ENCODE measurements around the gene MAP7D1. TPM values are rescaled to one million over a fixed set of nuclear protein-coding genes. Genes with fewer than 3 reads are reported as not detected.

MAP7D1 gene
- polyA plus RNA-seq, 6 donors from 2014 or later = 2.6 to 12.5 (median 5.3) TPM

DNA sequence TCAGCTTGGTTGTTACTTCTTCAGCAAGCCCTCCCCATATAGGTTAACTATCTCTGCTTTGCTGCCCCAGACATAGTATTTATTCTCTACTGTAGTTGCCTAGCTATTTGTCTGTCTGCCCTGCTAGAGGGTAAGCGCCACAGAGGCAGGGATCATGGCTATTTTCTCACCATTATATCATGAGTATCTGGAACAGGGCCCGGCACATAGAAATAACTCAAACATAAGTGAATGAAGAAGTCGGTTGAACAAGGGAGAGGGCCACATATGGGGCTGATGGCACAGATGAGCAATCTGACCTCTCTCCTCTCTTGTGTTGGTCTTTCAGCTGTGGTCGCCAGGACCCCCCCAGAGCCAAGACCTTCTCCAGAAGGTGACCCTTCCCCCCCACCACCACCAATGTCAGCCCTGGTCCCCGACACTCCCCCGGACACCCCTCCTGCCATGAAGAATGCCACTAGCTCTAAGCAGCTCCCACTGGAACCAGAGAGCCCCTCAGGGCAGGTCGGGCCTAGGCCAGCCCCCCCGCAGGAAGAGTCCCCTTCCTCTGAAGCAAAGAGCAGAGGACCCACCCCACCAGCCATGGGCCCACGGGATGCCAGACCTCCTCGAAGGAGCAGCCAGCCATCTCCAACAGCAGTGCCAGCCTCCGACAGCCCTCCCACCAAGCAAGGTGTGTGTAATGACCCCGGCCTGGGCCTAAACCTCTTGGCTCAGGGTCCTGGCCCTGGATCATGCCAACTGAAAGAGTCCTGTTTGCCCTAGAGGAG, 14.9 kb downstream of the MAP7D1 start:
- no peak for ATAC-seq (ENCODE audit: low read depth in 2 of 2)
- Mint-ChIP-seq H3K27me3 (no peaks in the 10 kb centered on the region), H3K4me1 (peaks cover 16 to 25% (median 23%) of the 10 kb centered on the region in 3 donors), H3K9me3 (no peaks in the 10 kb centered on the region), H3K4me3 (no peak overlapping the region), H3K36me3 (peaks cover 0 to 20% of the 10 kb centered on the region in 2 donors), H3K27ac (peak overlapping the region in 2 of 6 donors; percentile 64 to 74)
- no peak for DNase-seq

GRCh38 chr1:36172017-36172747, 16.2 kb downstream of the MAP7D1 start:
- H3K9me3 Mint-ChIP-seq = no peaks in the 10 kb centered on the region
- peaks cover 8 to 18% (median 17%) of the 10 kb centered on the region in 3 donors for H3K4me1 Mint-ChIP-seq
- H3K4me3 Mint-ChIP-seq = no peak overlapping the region
- no peak overlapping the region for H3K27ac Mint-ChIP-seq
- no peak for DNase-seq
- ATAC-seq (ENCODE audit: low read depth in 2 of 2) = no peak
- H3K27me3 Mint-ChIP-seq = no peaks in the 10 kb centered on the region
- peaks cover 0 to 14% of the 10 kb centered on the region in 2 donors for H3K36me3 Mint-ChIP-seq

GRCh38 chr1:36172983-36173382, 17.0 kb downstream of the MAP7D1 start:
- H3K4me3 Mint-ChIP-seq = no peak overlapping the region
- DNase-seq = no peak
- peak overlapping the region in 1 of 6 donors; percentile 47 for H3K27ac Mint-ChIP-seq
- peaks cover 8 to 17% (median 17%) of the 10 kb centered on the region in 3 donors for H3K4me1 Mint-ChIP-seq
- no peaks in the 10 kb centered on the region for H3K9me3 Mint-ChIP-seq
- H3K27me3 Mint-ChIP-seq = no peaks in the 10 kb centered on the region
- no peak for ATAC-seq (ENCODE audit: low read depth in 2 of 2)
- H3K36me3 Mint-ChIP-seq = peaks cover 0 to 14% of the 10 kb centered on the region in 2 donors

DNA sequence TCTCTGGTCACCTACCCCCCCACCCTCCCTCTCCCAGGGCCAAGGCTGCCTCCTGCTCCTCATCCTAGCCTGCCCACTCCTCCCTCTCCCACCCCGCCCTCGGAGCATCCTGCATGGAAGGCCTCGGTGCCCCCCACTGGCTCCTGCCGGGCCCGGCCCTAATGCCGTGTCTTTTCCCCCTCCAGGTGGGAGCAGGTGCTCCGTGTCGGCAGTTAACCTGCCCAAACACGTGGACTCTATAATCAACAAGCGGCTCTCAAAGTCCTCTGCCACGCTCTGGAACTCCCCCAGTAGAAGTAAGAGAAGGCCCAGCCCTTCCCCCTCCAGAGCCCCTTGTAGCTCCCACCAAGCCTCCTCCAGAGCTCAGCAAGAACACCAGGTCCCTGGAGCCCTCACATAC, 18.8 kb downstream of the MAP7D1 start:
- H3K36me3 Mint-ChIP-seq = peaks cover 0 to 14% of the 10 kb centered on the region in 2 donors
- peak overlapping the region in 2 of 6 donors; percentile 67 for H3K27ac Mint-ChIP-seq
- DNase-seq = no peak
- H3K27me3 Mint-ChIP-seq = no peaks in the 10 kb centered on the region
- no peaks in the 10 kb centered on the region for H3K9me3 Mint-ChIP-seq
- no peak for ATAC-seq (ENCODE audit: low read depth in 2 of 2)
- no peak overlapping the region for H3K4me3 Mint-ChIP-seq
- peaks cover 0 to 12% (median 11%) of the 10 kb centered on the region in 3 donors for H3K4me1 Mint-ChIP-seq

DNA sequence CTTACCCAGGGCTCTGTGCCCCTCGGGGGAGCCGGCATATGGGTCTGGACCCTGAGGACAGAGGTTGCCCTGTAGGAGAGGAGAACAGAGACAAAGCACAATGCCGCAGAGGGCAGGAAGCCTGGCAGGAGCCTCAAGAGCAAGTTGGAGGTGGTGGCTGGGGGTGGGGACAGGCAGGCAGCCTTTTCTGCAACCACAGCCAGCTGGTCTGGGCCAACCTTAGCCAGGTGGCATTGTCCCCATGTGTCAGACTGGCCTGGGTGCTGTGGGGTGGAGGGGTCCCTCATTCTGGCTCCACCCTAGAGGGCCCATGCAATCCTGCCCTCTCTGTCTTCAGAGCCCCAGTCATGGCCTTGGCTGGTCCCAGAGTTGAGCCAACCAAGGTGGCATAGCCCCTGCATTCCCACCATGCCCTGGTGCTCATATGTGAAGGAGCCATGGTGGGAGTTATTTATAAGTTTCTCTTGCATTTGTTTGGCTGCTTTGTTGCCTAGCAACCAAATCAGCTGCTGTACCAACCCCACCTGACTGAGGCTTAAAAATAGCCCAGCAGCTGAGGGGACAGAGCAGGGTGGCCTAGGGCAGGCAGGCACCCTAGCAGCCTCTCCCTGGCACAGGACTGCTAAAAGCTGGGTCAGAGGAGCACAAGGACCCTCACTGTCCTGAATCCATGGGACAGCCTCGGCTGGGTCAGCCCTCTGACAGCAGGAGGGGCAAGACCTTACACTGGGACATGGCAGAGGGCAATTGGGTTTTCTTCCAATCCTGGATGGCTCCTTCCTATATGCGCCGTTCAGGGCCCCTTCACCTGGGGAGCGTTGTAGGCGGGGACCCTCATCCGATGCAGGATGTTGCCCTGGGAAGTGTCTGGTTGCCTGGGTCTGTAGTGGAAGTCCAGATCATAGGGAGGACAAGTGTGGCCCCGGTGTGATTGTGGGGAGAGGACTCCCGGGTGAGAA, 19.5 kb downstream of the MAP7D1 start:
- no peaks in the 10 kb centered on the region for H3K27me3 Mint-ChIP-seq
- peak overlapping the region in 5 of 6 donors; percentile 62 to 74 (median 67) for H3K27ac Mint-ChIP-seq
- peak overlapping the region in 1 of 8 donors; percentile 51 for H3K4me3 Mint-ChIP-seq
- ATAC-seq (ENCODE audit: low read depth in 2 of 2) = peak; percentile 67 to 73
- H3K36me3 Mint-ChIP-seq = peaks cover 5 to 14% of the 10 kb centered on the region in 2 donors
- peaks cover 0 to 11% (median 9%) of the 10 kb centered on the region in 3 donors for H3K4me1 Mint-ChIP-seq
- peak; percentile 14 for DNase-seq
- no peaks in the 10 kb centered on the region for H3K9me3 Mint-ChIP-seq

GRCh38 chr1:36176106-36176949, 20.4 kb downstream of the MAP7D1 start:
- Mint-ChIP-seq H3K27me3 (no peaks in the 10 kb centered on the region), H3K36me3 (peaks cover 8 to 21% of the 10 kb centered on the region in 2 donors), H3K27ac (peak overlapping the region in 3 of 6 donors; percentile 64 to 74 (median 67)), H3K4me3 (no peak overlapping the region), H3K9me3 (no peaks in the 10 kb centered on the region), H3K4me1 (peaks cover 0 to 11% (median 9%) of the 10 kb centered on the region in 3 donors)
- ATAC-seq (ENCODE audit: low read depth in 2 of 2) (no peak), DNase-seq (no peak)

DNA sequence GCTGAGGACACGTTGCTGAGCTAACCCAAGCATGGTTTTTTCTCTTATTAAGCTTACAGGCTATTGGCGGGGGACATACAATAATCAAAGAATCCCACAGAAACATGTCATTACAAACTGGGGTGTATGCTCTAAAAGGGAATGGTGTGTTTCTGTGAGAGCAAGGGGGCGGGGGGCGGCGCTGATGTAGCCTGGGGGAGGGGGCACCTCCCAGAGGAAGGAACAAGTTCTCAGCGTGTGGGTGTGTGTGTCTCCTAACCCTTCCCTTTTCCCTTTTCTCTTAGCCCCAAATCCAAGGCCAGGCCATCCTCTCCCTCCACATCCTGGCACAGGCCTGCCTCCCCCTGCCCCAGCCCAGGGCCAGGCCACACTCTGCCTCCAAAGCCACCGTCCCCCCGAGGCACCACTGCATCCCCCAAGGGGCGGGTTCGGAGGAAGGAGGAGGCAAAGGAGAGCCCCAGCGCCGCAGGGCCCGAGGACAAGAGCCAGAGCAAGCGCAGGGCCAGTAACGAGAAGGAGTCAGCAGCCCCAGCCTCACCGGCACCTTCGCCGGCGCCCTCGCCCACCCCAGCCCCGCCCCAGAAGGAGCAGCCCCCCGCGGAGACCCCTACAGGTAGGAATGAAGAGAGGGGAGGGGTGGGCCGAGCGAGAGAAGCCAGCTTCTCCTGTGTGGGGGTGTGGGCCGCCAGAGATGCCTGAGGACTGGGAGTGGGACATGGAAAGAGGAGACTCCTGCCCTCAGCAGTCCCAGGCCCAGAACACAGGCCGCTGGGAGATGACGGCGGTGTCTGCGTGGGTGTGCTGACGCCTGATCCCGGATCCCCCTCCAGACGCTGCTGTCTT, 21.9 kb downstream of the MAP7D1 start:
- no peak overlapping the region for H3K4me3 Mint-ChIP-seq
- no peaks in the 10 kb centered on the region for H3K27me3 Mint-ChIP-seq
- ATAC-seq (ENCODE audit: low read depth in 2 of 2) (no peak), DNase-seq (no peak)
- H3K27ac Mint-ChIP-seq = no peak overlapping the region
- H3K9me3 Mint-ChIP-seq = no peaks in the 10 kb centered on the region
- H3K4me1 Mint-ChIP-seq = peaks cover 0 to 11% (median 9%) of the 10 kb centered on the region in 3 donors
- peaks cover 8 to 18% of the 10 kb centered on the region in 2 donors for H3K36me3 Mint-ChIP-seq

GRCh38 chr1:36178471-36179219, 22.7 kb downstream of the MAP7D1 start:
- no peak for DNase-seq
- Mint-ChIP-seq H3K9me3 (no peaks in the 10 kb centered on the region), H3K27me3 (no peaks in the 10 kb centered on the region), H3K4me1 (peaks cover 0 to 13% (median 11%) of the 10 kb centered on the region in 3 donors), H3K27ac (peak overlapping the region in 2 of 6 donors; percentile 24 to 56), H3K4me3 (no peak overlapping the region), H3K36me3 (peaks cover 8 to 12% of the 10 kb centered on the region in 2 donors)
- ATAC-seq (ENCODE audit: low read depth in 2 of 2) = no peak

- H3K9me3 Mint-ChIP-seq = no peaks in the 10 kb centered on the region
- peaks cover 0 to 11% (median 11%) of the 10 kb centered on the region in 3 donors for H3K4me1 Mint-ChIP-seq
- ATAC-seq (ENCODE audit: low read depth in 2 of 2) (no peak), DNase-seq (no peak)
- no peak overlapping the region for H3K4me3 Mint-ChIP-seq
- no peaks in the 10 kb centered on the region for H3K27me3 Mint-ChIP-seq
- H3K36me3 Mint-ChIP-seq = peaks cover 7 to 8% of the 10 kb centered on the region in 2 donors
- H3K27ac Mint-ChIP-seq = peak overlapping the region in 1 of 6 donors; percentile 24
Measured at GRCh38 chr1:36179220-36179600, 23.2 kb downstream of the MAP7D1 start.

GRCh38 chr1:36182734-36183133, 26.8 kb downstream of the MAP7D1 start:
- DNase-seq = no peak
- no peak overlapping the region for H3K4me3 Mint-ChIP-seq
- H3K27me3 Mint-ChIP-seq = no peaks in the 10 kb centered on the region
- ATAC-seq (ENCODE audit: low read depth in 2 of 2) = no peak
- H3K9me3 Mint-ChIP-seq = no peaks in the 10 kb centered on the region
- H3K27ac Mint-ChIP-seq = peak overlapping the region in 2 of 6 donors; percentile 12 to 14
- peaks cover 7 to 8% of the 10 kb centered on the region in 2 donors for H3K36me3 Mint-ChIP-seq
- H3K4me1 Mint-ChIP-seq = peaks cover 0 to 5% (median under 1%) of the 10 kb centered on the region in 3 donors

DNA sequence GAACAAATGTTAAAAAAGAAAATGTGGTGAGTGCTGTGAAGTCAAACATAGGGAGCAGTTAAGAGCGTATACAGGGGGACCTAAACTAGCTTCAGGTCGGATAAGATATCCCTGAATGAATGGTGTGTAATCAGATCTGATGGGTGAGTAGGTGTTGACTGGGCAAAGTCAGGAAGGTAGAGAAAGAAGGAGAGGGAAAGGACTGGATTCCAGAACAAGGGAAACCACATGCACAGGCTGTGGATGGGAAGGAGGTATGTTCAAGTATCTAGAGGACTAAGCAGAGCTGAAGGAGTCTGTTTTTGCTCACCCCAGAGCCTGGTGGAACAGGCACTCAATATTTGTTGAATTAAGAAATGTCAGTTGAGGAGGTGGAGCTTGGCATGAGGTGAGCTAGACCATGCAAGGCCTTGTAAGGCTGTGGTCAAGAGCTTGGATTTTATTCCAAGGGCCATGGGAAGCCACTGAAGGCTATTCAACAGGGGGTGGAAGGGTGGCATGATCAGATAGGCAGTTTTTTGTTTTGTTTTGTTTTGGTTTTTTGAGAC, 27.4 kb downstream of the MAP7D1 start:
- ATAC-seq (ENCODE audit: low read depth in 2 of 2) (no peak), DNase-seq (no peak)
- Mint-ChIP-seq H3K36me3 (peaks cover 7 to 8% of the 10 kb centered on the region in 2 donors), H3K4me1 (peaks cover 6 to 10% (median 7%) of the 10 kb centered on the region in 3 donors), H3K4me3 (no peak overlapping the region), H3K9me3 (no peaks in the 10 kb centered on the region), H3K27ac (peak overlapping the region in 3 of 6 donors; percentile 14 to 28 (median 20)), H3K27me3 (no peaks in the 10 kb centered on the region)
